Peyer's patch (tissue), 4 donors: ENCODE results near the gene TBC1D23. TPM values are rescaled to one million over a fixed set of nuclear protein-coding genes. Genes with fewer than 3 reads are reported as not detected.

Source experiments
- DNase-seq, 3 donors: peaks; one replicate each; pipeline ENCODE4 v3.0.0-alpha.2; 2017 to 2019
- H3K27ac ChIP-seq, 4 donors: fragments of 200-600 bp; sonication (generic); one replicate each; pipeline ENCODE4 v1.5.1; 2016 to 2019
- H3K27me3 ChIP-seq, 2 donors: fragments of 200-600 bp; sonication (generic); one replicate each; pipeline ENCODE4 v1.5.1; 2019
- H3K36me3 ChIP-seq, 3 donors: fragments of 200-600 bp; sonication (generic); one replicate each; pipeline ENCODE4 v1.5.1; 2016 to 2019
- H3K4me1 ChIP-seq, 4 donors: fragments of 200-600 bp; sonication (generic); one replicate each; pipeline ENCODE4 v1.5.1; 2016 to 2019
- H3K4me3 ChIP-seq, 4 donors: fragments of 200-600 bp; sonication (generic); 1 replicate in 3 of 4; 2 replicates in 1 of 4; pipeline ENCODE4 v1.5.1; 2016 to 2019; ENCODE audit warnings: mild to moderate bottlenecking in 1 of 4
- H3K9me3 ChIP-seq, 4 donors: fragments of 200-600 bp; sonication (generic); one replicate each; pipeline ENCODE4 v1.5.1; 2016 to 2019; ENCODE audit warnings: mild to moderate bottlenecking in 1 of 4
- POLR2A ChIP-seq, 2 donors: fragments of 450-650 bp; IDR thresholded peaks; one replicate each; pipeline ENCODE4 v1.5.1; 2017; ENCODE audit warnings: antibody characterized with exemption in 2 of 2, mild to moderate bottlenecking in 2 of 2, moderate library complexity in 2 of 2
- total RNA-seq, 4 donors: library from RNA; depleted of rRNA; stranded (reverse); fragments of >200 nt; gene quantifications; one replicate each; pipeline ENCODE4 v1.1.0, GENCODE V29; 2016
- TF ChIP-seq, protein P1 (sequence below), 6 experiments: fragments of 450-650 bp in 4 of 6; fragments of 200-600 bp in 2 of 6; sonication (generic) in 1 of 6; IDR thresholded peaks; one replicate each; pipeline ENCODE4 v1.5.1; 2017 to 2019; ENCODE audit warnings: antibody characterized with exemption in 6 of 6, mild to moderate bottlenecking in 3 of 6, moderate library complexity in 1 of 6

TBC1D23 gene
- total RNA-seq, 4 donors from 2014 or later, result 29.7 to 57.4 (median 38.4) TPM

- Histone ChIP-seq H3K4me1 (no peaks in the 10 kb centered on the region), H3K36me3 (peaks cover 0 to 41% (median 0%) of the 10 kb centered on the region in 3 donors)
- TF ChIP-seq POLR2A (IDR thresholded peaks at IDR 0.05), result no peak
- TF ChIP-seq, protein P1, sequence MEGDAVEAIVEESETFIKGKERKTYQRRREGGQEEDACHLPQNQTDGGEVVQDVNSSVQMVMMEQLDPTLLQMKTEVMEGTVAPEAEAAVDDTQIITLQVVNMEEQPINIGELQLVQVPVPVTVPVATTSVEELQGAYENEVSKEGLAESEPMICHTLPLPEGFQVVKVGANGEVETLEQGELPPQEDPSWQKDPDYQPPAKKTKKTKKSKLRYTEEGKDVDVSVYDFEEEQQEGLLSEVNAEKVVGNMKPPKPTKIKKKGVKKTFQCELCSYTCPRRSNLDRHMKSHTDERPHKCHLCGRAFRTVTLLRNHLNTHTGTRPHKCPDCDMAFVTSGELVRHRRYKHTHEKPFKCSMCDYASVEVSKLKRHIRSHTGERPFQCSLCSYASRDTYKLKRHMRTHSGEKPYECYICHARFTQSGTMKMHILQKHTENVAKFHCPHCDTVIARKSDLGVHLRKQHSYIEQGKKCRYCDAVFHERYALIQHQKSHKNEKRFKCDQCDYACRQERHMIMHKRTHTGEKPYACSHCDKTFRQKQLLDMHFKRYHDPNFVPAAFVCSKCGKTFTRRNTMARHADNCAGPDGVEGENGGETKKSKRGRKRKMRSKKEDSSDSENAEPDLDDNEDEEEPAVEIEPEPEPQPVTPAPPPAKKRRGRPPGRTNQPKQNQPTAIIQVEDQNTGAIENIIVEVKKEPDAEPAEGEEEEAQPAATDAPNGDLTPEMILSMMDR (IDR thresholded peaks at IDR 0.05), result no peak
Observed at GRCh38 chr3:100278910-100279309, 18.1 kb downstream of the TBC1D23 start.

DNA sequence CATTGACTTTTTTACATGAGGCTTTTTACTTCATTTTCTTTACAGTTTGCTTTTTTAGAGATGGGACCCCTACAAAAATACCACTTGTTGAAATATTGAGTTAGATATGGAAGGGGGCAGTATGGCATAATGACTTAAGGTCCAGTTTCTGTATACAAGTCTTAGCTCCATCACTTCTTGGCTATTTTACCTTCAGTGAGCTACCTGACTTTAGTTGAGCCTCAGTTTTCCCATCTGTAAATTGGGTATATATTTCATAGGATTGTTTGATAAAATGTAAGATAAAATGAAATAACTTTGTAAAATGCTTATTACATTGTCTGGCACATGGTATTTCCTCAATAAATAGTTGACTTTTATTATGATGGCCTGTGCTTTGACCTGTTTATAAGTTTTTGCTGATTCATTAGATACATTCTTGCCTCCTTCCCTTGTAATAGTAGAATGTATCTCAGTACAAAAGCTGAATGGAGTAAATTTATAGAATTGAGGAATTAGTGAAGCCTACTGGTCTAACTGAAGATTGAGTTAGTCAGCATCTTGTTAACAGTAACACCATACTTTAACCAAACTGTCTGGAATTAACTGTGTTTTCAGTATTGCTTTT lies 27.6 kb downstream of the TBC1D23 start:
- Histone ChIP-seq H3K27me3 (no peaks in the 10 kb centered on the region), H3K36me3 (peaks cover 0 to 85% (median 0%) of the 10 kb centered on the region in 3 donors), H3K4me3 (no peak overlapping the region), H3K27ac (no peak overlapping the region), H3K4me1 (no peaks in the 10 kb centered on the region), H3K9me3 (no peaks in the 10 kb centered on the region)
- no peak for DNase-seq
- no peak for TF ChIP-seq POLR2A (IDR thresholded peaks at IDR 0.05)
- TF ChIP-seq, protein P1 (IDR thresholded peaks at IDR 0.05), result no peak

More at GRCh38 chr3:100278910-100279309, 18.1 kb downstream of the TBC1D23 start:
- Histone ChIP-seq H3K4me3 (no peak overlapping the region), H3K9me3 (no peaks in the 10 kb centered on the region), H3K27ac (no peak overlapping the region), H3K27me3 (no peaks in the 10 kb centered on the region)
- DNase-seq, result no peak

DNA sequence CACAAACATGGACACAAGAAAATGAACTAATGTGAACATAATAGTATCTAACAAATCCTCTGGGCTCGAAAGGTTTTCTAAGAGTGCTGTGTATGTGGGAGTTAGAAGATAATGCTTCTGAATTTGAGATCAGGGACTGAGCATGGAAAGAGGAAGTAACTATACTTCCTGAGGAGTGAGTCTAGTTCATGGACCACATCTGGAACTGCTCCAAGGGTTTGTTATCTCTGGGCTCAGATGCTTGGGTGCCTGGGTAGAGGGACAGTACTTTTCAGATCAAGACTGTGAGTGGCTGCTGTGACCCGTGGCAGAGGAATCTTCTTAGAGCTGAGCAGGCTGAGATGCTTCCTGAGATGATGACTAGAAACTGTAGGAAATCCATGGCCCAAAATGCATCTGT lies 28.5 kb downstream of the TBC1D23 start:
- DNase-seq, result no peak
- no peaks in the 10 kb centered on the region for H3K27me3 ChIP-seq
- no peak for TF ChIP-seq POLR2A (IDR thresholded peaks at IDR 0.05)
- TF ChIP-seq, protein P1 (IDR thresholded peaks at IDR 0.05), result no peak

DNA sequence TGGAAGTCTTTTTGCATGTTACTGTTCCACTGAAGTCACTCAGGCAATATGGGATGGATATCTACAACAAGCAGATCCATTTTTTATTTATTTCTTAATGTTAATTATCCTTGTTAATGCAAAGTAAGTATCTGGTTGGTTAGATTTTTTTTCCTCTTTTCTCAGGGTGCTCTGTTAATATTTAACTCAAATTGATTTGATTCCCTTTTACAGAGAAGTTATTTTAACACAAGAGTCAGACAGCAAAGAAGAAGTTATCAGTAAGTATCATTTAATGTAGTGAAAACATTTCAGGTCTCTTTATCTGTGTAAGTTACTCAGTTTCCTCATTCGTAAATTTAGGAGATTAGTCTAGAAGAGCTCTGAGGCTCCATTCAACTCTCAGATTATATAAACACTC lies 34.3 kb downstream of the TBC1D23 start:
- peaks cover 0 to 84% (median 0%) of the 10 kb centered on the region in 3 donors for H3K36me3 ChIP-seq
- no peak for DNase-seq
- TF ChIP-seq POLR2A (IDR thresholded peaks at IDR 0.05), result no peak
- TF ChIP-seq, protein P1 (IDR thresholded peaks at IDR 0.05), result no peak
- no peak overlapping the region for H3K27ac ChIP-seq
- H3K4me1 ChIP-seq, result no peaks in the 10 kb centered on the region
- H3K4me3 ChIP-seq, result no peak overlapping the region
- H3K9me3 ChIP-seq, result no peaks in the 10 kb centered on the region
- H3K27me3 ChIP-seq, result no peaks in the 10 kb centered on the region

More for the DNA sequence above, 28.5 kb downstream of the TBC1D23 start:
- no peak overlapping the region for H3K27ac ChIP-seq
- H3K9me3 ChIP-seq, result no peaks in the 10 kb centered on the region
- H3K4me3 ChIP-seq, result no peak overlapping the region
- H3K4me1 ChIP-seq, result no peaks in the 10 kb centered on the region
- H3K36me3 ChIP-seq, result peaks cover 0 to 79% (median 0%) of the 10 kb centered on the region in 3 donors

DNA sequence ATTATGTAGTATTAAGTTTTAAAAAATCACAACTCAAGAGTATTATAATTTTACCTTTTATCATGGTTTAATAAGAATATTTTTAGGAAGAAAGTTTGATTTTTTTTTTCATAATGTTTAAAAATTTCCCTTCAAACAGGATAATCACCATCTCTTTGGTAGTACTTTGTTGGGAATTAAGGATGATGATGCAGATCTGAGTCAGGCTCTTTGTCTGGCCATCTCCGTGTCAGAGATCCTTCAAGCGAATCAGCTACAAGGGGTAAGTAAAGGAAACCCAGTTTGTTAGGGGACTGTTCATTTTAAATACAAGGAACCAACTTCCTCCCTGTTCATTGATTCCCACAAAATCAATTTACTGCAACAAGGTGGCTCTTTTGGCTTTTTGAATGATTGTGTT lies 37.0 kb downstream of the TBC1D23 start:
- H3K4me3 ChIP-seq, result no peak overlapping the region
- H3K9me3 ChIP-seq, result no peaks in the 10 kb centered on the region
- H3K27me3 ChIP-seq, result no peaks in the 10 kb centered on the region
- peaks cover 0 to 84% (median 0%) of the 10 kb centered on the region in 3 donors for H3K36me3 ChIP-seq
- no peak for DNase-seq
- no peak overlapping the region for H3K27ac ChIP-seq
- TF ChIP-seq, protein P1 (IDR thresholded peaks at IDR 0.05), result no peak
- TF ChIP-seq POLR2A (IDR thresholded peaks at IDR 0.05), result no peak
- H3K4me1 ChIP-seq, result no peaks in the 10 kb centered on the region
